ENCODE results near the gene UNK.

The UNK gene

GRCh38 chr17:75873587-75874322, 89.1 kb downstream of the UNK start:
- DNase-seq (ENCODE audit: low read depth): no peak

GRCh38 chr17:75874323-75875181, 89.9 kb downstream of the UNK start:
- DNase-seq (ENCODE audit: low read depth): no peak
